ENCODE data around the gene ADGRG2. TPM values are rescaled to one million over a fixed set of nuclear protein-coding genes. Genes with fewer than 3 reads are reported as not detected.

ADGRG2 gene
- total and polyA plus RNA-seq, 9 of the 15 experiments (the other 6 are each of a cell fraction or from before 2014, with no cell fraction given), result 0.03 TPM; not detected in 8

DNA sequence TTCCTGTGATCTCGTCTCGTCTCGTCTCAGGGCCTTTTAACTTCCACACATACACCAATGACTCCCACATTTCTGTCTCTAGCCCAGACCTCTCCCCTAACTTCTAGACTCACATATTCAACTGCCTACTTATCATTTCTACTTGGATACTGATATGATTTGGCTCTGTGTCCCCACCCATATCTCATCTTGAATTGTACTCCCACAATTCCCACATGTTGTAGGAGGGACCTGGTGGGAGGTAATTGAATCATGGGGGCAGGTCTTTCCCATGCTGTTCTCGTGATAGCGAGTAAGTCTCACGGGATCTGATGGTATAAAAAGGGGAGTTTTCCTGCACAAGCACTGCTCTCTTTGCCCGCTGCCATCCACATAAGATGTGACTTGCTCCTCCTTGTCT, 147.3 kb downstream of the ADGRG2 start:
- no peak for FAIRE-seq
- CTCF ChIA-PET (ENCODE audit: low intra/inter-chr PET ratio), result no interaction called here

DNA sequence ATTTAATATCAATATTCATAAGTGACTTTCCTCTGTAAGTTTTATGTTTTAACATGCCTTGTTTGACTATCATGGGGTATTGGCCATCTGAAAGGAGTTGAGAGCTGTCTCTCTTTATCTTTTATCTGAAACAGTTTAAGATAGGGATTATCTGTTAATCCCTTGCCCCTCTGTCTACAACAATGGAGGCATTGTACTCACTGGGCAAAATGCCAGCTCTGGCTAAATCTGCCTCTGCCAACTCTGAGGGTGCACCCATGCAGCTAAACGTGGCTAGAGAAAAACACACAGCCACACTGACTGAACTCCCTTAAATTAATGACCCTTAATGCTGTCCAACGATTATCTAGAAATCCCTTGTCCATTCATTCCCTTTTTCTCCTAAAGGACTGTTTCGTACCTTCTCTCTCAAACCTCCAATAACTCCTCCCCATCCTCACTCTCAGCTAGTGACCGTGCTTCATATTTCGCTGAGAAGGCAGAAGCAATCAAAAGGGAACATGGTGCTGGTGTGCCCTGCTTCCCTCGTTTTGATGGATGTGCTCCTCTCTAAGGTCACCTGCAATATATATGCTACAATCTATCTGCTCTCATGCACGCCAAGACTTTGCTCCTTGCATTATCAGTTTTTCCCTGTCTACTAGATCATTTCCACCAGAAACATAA, 148.6 kb downstream of the ADGRG2 start:
- BruUV-seq (replicated peaks), result no TSS peak
- Histone ChIP-seq H3K36me3 (ENCODE audit: control insufficient read depth, insufficient read depth, low read length) (no peaks in the 10 kb centered on the region), H3K27me3 (ENCODE audit: control insufficient read depth in 2 of 2, insufficient read depth in 2 of 2, low read length in 2 of 2) (no peaks in the 10 kb centered on the region), H3K4me1 (replicated peaks in 1 of 2; ENCODE audit: control insufficient read depth in 2 of 2, insufficient read depth in 2 of 2, low read length in 2 of 2) (no peaks in the 10 kb centered on the region), H3K79me2 (ENCODE audit: control insufficient read depth, insufficient read depth, low read length) (0 out of 3 replicates have a peak, but pooled peaks cover 3% of the 10 kb centered on the region), H3K9me3 (replicated peaks; ENCODE audit: control insufficient read depth, insufficient read depth, low read depth, low read length) (no peaks in the 10 kb centered on the region), H3K9me1 (ENCODE audit: control insufficient read depth, insufficient read depth, low read length) (no peaks in the 10 kb centered on the region), H3K27ac (ENCODE audit: extremely low read depth, low read depth, low read length) (no peak overlapping the region), H3K4me3 (no peak overlapping the region), H2AFZ (ENCODE audit: low read depth, low read length) (no peak overlapping the region), H4K20me1 (replicated peaks; ENCODE audit: control insufficient read depth, insufficient read depth, low read length) (no peaks in the 10 kb centered on the region), H3K9ac (ENCODE audit: insufficient read depth in 1 of 2, low read depth in 2 of 2, low read length in 2 of 2) (no peak overlapping the region), H3K4me2 (ENCODE audit: insufficient read depth, low read length) (no peak overlapping the region)
- ChIA-PET CTCF (ENCODE audit: low intra/inter-chr PET ratio) (no interaction called here), POLR2A (no interaction called here)
- intact Hi-C loops (cut with micrococcal nuclease), result no loop called here
- DNase-seq (ENCODE audit: extremely low read depth in 1 of 4, low spot score in 3 of 4) (no peak), FAIRE-seq (no peak), ATAC-seq (no peak)
- TF ChIP-seq ZNF224 (CRISPR knock-in tag; IDR thresholded peaks at IDR 0.05), result no peak
- peak; percentile 35; the same call in 1 of the 2 replicates for TF ChIP-seq NFIC (IDR thresholded peaks at IDR 0.05)
- in situ Hi-C loops (cut with MboI), result no loop called here
- WGBS (ENCODE audit: insufficient coverage, low coverage, missing lambda C conversion rate), result 69% methylated on average over 6 of the region's 7 CpGs

More for the DNA sequence above, 147.3 kb downstream of the ADGRG2 start:
- H3K9me3 ChIP-seq (replicated peaks; ENCODE audit: control insufficient read depth, insufficient read depth, low read depth, low read length), result no peaks in the 10 kb centered on the region
- peak; percentile 70; the same call in 1 of the 2 replicates for TF ChIP-seq CHD2 (IDR thresholded peaks at IDR 0.05; ENCODE audit: low read depth, low read length)
- TF ChIP-seq, protein P1, sequence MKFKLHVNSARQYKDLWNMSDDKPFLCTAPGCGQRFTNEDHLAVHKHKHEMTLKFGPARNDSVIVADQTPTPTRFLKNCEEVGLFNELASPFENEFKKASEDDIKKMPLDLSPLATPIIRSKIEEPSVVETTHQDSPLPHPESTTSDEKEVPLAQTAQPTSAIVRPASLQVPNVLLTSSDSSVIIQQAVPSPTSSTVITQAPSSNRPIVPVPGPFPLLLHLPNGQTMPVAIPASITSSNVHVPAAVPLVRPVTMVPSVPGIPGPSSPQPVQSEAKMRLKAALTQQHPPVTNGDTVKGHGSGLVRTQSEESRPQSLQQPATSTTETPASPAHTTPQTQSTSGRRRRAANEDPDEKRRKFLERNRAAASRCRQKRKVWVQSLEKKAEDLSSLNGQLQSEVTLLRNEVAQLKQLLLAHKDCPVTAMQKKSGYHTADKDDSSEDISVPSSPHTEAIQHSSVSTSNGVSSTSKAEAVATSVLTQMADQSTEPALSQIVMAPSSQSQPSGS (CRISPR knock-in tag; IDR thresholded peaks at IDR 0.05), result no peak
- in situ Hi-C loops (cut with MboI), result no loop called here
- no peak for DNase-seq (ENCODE audit: extremely low read depth in 1 of 4, low spot score in 3 of 4)
- H3K9ac ChIP-seq (ENCODE audit: insufficient read depth in 1 of 2, low read depth in 2 of 2, low read length in 2 of 2), result no peak overlapping the region
- H3K79me2 ChIP-seq (ENCODE audit: control insufficient read depth, insufficient read depth, low read length), result peaks cover 5% of the 10 kb centered on the region; the same call in 1 of the 3 replicates
- no TSS peak for BruUV-seq (replicated peaks)
- intact Hi-C loops (cut with micrococcal nuclease), result no loop called here
- H3K9me1 ChIP-seq (ENCODE audit: control insufficient read depth, insufficient read depth, low read length), result no peaks in the 10 kb centered on the region
- no peak overlapping the region for H3K4me3 ChIP-seq
- no peaks in the 10 kb centered on the region for H3K4me1 ChIP-seq (replicated peaks in 1 of 2; ENCODE audit: control insufficient read depth in 2 of 2, insufficient read depth in 2 of 2, low read length in 2 of 2)
- 50% methylated on average over 3 of the region's 7 CpGs for WGBS (ENCODE audit: insufficient coverage, low coverage, missing lambda C conversion rate)
- no peak overlapping the region for H3K27ac ChIP-seq (ENCODE audit: extremely low read depth, low read depth, low read length)
- no peaks in the 10 kb centered on the region for H4K20me1 ChIP-seq (replicated peaks; ENCODE audit: control insufficient read depth, insufficient read depth, low read length)
- no peak overlapping the region for H2AFZ ChIP-seq (ENCODE audit: low read depth, low read length)
- no peak for ATAC-seq
- H3K27me3 ChIP-seq (ENCODE audit: control insufficient read depth in 2 of 2, insufficient read depth in 2 of 2, low read length in 2 of 2), result no peaks in the 10 kb centered on the region
- no peaks in the 10 kb centered on the region for H3K36me3 ChIP-seq (ENCODE audit: control insufficient read depth, insufficient read depth, low read length)
- no peak overlapping the region for H3K4me2 ChIP-seq (ENCODE audit: insufficient read depth, low read length)
- POLR2A ChIA-PET, result interaction anchor here (0.7 kb wide), 1 partner anchor 50 kb away, joined by 3 read pairs; no protein-coding TSS in a partner anchor

All from K562 (cell line).